HK-2 (cell line): ENCODE data around the gene AAMP.

Source experiments
- DNase-seq: peaks from one replicate; pipeline ENCODE4 v3.0.0-alpha.2; 2018; ENCODE audit not compliant: unreplicated experiment

AAMP gene

DNA sequence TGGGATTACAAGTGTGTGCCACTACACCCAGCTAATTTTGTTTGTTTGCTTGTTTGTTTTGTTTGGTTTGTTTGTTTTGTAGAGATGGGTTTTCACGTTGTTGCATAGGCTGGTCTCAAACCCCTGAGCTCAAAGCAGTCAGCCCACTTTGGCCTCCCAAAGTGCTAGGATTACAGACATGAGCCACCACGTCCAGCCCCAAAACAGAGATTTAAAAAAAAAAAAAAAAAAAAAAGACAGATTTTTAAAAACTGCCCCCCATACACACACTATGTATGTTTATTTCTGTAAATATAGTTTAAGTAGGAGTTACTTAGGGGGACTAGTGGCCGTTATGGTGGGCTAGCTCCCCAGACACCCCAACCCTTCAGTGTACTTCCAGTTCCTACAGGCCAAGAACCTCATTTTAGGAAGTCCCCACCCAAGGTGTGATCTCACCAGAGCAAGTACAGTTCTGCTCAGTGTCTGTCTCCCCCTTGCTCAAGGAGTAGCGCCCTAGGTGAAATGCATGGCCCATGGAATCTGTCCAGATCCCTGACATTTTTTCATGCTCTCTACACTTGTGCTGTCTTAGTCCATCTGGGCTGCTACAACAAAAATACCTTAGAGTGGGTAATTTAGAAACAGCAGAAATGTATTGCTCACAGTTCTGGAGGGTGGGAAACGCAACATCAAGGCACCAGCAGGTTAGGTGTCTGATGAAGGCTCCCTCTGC lies 23.9 kb upstream of the AAMP start:
- DNase-seq = no peak

DNA sequence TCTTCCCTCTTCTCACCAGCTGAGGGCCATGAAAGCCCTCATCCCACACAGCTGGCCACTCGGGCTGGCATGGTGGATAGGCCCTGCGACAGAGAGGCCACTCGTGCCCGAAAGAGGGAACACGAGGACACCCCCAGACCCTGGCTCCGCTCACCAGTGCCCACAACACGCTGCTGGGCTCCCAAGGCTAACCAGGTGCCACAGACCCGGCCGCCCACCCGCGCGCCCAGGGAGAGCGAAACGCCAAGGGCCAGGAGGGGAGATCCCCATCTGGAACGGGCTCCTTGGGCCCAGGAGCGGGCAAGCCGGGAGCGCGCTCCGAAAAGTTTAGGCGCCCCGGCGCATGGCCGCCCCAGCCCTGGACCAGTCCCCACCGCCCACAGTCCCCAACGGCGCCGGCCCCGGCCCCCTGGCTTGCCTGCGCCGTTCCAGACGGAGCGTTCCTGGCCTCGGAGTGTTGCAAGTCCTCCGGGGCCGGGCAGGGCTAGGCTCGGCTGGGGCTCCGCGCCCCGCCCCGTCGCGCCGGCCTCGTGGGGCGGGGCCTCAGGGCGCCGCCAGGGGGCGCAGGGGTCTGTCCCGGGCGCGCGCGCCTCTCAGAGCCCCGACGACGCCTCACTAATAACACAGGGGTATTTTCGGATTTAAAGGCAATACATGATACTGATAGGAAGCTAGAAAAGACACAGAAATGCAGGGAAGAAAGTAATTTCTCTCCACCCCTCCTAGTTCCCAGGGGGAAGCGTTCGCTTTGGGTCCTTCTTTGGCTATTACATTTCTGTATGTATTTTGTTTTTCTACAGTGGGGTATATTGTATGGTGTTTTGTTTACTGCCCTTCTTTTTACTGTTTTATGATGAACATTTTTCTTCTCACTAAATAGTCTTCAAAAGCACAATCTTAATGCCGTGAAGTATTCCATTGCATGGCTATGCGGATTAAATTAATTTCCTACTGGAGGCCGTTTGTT lies 22.4 kb upstream of the AAMP start, which contains the start of gene TMBIM1:
TMBIM1 (minus strand) TSS at position 456 of the 967 bp plus-strand sequence. CDS start 10,362 bp downstream, outside the sequence.
- peak; percentile 81 for DNase-seq

DNA sequence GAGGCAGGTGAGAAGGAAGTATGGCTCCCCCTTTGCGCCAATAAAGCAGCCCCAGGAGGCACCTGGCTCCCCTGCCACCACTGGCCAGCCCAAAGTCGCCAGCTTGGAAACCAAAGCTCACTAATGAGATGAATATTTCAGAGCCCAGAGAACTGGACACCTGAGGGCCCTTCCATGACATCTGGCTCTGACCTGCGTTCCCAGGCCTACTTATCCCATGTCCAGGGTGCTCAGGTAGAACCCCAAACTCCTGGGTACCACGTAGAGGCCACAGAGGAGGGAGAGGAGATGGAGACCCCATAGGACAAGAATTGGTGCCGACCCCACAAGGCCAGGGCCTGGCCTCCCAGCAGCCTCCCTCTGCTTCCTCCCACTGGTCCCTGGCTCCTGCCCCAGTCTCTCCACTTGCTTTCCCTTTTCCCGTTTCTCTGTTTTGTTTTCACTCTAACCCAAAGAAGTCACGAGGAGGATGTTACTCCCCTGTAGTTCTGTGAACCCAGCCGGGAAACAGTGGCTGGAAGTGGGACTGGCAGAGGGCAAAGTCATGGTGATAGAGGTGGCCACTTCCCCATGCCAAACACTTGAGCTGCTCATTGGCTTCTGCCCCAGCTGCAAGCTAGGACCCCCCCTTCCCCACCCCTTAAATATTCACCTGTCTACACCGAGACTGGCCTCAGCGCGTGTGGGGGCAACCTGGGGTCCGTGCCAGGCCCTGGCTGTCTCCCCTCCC lies 21.5 kb upstream of the AAMP start:
- no peak for DNase-seq

DNA sequence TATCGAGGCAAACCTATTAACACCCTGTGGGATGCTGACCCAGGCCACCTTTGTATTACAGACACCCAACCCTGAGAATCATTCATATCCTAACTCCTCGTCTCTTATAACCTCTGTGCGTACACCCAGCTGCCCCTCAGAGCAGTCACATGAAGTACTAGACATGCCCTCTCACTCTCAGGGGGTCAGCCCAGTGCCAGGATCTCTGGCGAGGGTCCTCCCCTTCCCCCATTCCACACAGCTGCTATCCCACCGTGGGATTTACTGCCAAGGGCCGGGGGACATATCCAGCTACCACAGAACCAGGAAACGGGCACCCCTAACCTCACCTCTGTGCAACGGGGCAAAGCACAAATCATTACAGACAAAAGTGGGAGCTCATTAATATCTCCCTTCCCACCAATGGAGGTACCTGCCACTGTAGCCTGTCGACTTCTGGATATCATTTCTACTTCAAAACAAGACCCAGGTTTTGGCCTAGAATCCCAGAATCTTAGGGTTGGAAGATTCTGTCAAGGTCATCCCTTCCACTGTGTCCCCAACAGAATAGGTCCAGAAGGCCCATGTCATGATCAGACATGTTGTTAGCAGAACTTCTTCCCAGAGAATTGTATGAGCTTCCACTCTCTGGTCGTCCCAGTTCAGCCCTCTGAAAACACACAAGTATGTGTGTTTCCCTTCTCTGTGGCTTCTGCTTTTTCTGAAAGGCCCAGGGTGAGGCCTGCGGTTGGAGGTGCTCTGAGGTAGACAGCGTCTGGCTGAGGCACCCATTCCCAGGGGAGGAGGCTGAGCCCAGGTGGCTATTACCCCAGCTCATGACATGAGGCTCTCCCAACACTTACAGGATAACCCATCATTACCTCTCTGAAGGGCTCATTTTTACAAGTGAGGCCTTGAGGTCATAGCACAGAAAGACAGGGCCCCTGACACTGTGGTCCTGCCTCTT lies 20.7 kb upstream of the AAMP start:
- no peak for DNase-seq

DNA sequence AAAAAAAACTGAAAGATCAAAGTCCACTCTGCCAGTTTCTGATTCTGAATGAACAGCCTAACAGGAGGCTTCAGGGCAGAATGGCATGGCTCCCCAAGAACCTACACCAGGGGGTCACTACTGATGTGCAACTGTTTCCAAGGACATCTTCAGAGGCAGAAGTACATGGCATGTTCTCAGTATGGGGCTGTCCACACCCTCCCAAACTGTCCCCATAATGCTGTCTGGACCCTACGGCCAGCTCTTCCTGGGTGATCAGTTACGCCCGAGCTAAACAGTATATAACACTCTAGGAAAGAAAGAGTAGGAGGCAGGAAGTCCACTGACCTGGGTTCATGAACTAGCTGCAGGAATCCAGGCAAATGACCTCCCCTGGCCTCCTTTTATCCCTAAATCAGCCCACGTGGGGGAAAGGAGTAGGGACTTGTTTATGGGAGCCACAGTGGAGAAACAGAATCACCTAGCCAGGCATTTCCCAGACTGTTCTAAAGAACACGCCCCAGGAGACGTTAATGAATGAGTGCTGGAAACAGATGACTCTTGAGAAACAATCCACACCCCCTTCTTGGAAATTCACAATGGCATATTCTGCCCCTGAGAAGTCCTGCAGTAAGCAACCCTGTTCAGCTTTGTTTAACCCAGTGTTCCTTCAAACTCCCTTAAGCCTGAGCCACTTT lies 19.8 kb upstream of the AAMP start:
- DNase-seq = no peak

DNA sequence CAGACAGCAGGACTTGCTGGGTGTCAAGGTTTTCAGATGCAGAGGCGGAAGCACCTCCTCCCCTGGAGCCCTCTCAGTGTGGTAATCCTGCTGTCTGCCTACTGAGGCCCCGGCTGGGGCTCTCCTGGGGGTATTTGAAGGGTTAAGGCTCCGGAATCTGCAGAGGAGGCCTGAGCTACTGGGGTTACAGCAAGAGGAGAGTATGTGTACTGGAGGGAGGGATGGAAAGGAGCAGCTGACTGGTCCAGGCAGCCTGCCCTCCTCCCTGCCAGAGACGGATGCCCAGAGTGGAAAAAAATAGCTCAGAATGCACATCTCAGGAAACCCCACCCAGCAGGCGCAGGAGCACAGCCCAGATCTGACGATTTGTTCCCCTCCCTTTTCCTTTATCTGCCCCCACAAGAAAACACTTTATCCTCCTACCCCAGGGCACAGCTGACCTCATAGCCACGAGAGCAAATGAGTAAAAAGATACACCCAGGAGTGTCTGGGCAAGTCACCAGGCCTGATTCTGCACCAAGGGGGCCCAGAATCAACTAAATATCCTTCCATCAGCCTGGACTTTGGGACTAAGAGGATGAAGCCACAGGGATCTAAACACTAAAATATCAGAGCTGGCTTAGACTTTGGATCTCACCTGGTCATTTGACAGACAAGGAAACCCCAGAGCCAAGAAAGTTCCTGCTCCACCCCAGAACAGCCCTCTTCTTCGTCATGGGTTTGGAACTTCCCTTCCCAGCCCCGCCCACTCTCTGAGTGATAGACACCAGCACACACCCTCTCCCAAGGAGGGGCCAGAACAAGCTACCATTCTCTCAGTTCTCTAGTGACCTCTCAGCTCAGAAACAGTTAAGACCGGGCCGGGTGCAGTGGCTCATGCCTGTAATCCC lies 16.9 kb upstream of the AAMP start:
- peak; percentile 86 for DNase-seq

DNA sequence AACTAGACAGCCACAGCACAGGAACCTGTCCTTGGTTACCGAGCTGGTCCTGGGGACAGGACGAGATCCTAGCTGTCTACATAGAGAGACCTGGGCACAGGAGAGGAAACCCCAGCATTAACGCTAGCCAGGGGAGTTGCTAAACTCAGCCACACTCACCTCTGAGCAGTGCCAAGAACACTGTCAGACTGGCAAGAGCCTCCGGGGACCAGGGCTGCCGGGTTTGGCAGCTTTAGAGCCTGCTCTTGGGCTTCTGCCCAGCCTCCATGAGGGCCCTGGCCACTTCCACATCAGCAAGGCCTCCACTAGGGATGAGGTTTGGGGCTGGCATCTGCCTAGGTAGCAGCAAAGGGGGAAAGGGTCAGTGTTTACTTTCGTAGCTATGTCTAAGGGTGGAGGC lies 15.7 kb upstream of the AAMP start:
- no peak for DNase-seq

DNA sequence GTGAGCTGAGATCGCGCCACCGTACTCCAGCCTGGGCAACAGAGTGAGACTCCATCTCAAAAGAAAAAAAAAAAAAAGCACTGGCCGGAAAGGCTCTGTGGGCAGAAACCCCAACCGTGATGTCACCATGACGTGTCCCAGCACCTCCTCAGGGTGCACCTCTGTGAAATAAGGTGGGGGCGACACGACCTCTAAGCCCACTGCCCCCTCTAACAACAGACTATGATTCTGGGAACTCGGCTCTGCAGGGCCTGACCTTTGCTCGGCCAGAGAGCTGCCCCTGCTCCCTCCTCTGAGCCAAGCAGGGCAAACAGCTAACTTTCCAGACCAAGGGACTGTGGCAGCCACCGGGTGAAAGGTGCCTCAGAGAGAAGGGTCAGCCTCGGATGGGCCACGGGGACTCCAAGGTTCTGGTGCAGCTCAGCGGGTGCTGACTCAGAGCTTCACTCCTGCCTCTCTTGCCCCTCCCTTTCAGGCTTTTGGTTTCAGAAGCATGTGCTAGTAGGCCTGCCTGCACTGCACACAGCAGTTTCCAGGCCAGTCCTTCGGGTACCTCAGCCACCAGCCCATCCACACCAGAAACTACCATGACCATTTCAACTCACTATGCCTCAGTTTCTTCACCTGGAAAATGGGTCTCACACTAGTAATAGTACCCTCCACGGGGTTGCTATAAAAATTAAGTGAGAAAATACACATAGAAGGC lies 14.3 kb upstream of the AAMP start:
- peak; percentile 74 for DNase-seq

DNA sequence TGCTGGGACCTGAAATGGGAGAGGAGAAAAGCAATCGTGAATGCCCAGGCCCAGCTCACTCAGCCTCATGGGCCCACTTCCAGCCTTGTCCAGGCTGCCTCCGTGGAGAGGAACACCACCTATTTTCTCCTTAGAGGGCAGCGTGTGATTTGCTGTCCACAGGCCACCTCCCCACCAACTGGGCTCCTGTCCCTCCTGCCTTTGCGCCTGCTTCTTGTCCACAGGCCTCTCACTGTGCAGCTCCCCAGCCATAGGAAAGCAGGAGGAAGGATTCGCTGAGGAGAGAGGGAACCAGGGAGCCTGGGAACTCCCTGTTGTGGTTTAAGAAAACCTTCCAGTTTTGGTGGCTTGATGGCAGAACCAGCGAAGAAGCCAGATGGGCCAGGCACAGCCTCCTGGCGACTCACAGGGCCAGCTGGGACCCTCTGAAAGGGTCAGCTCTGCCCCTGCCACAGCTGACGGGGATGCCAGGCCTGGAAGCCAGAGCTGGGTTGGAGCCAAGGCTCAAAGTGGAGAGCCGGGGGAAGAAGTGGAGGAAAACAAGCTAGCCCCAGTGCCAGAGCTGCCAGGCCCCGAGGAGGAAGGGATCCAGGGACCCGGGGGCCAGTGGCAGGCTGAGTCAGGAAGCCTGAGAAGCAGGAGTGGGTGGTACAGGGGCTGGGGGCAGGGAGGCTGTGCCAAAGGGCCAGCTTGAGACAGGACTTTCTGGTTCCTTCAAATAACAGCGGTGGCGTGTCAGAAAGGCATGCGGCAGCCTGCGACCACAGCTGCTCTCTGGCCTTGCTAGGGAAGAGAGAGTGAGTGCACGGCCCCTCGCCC lies 12.4 kb upstream of the AAMP start:
- peak; percentile 77 for DNase-seq

DNA sequence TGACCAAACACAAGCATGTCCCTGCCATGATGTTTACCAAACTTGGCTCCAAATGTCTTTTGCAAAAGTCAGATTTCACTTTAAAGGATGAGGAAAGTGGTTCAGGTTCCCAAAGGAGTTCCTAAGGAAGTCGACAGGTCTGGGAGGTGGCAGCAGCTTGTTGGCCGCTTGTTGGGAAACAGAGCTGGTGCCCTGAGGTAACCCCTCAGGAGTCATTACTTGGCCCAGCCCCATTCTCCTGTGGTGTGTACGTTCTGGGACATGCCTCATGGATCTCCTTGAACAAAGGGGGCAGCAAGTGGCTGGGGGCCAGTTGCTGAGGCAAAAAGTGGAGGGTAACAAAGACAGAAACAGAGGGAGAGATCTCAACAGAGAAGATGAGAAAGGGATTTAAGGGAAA lies 11.5 kb upstream of the AAMP start:
- DNase-seq = no peak

DNA sequence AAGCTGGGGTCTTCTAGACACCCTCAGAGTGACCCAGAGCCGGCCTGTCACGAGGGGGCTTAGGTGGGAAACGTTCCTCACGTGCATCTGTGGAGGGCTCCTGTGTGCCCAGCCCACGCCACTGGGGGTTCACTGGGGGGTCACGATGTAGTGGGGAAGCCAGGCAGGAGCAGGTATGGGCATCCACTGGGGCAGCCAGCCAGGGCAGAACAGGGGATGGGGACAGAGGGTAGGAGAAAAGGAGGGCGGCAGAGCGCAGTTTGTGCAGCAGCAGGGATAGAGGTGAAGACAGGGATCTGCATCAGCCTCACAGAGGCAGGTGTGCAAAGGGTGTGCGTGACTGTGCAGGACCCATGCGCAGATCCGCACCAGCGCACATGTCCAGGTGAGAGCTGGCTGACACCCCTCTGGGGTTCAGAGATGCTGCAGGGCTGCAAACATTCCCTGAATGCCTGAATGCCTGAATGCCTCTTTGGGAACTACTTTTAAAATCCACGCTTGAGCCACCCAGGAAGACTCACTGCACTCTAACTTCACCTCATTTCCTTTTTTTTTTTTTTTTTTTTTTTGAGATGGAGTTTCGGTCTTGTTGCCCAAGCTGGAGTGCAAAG lies 10.4 kb upstream of the AAMP start:
- DNase-seq = no peak

DNA sequence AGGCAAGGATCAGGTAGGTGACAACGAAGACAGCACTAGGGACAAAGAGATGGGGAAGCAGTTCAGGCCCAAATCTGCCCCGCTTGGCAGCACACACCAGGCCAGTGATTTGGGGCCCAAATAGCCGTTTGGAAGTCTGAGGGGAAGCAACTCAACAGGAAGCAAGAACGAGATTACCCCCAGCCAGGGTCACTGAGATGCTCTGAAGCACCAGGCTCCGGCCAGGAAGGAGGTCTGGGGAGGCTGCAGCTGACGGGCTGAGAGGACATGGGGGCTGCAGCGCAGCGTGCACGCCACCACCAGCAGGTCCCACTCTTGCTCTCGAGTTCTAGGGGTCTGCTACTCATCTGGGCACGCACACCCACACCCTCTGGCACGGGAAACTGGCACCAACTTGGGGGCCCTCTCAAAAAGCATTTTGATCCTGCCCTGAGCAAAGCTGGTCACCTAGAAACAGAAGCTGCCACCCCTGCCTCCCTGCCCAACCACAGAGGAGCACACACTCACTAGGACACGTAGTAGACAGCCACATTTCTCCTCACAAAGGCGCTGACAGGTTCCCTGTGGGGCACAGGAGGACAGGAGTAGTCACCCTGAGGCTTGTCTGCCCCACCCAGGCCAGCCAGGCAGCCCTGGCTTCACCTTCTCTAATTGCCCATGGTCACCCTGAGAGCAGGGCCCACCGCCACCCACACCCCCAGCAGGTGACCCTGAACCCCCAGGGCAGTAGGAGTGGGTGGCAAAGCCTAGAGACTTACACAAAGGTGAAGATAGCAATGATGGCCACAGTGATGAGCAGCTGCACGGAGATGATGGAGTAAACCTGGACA lies 8.8 kb upstream of the AAMP start:
- DNase-seq = no peak

DNA sequence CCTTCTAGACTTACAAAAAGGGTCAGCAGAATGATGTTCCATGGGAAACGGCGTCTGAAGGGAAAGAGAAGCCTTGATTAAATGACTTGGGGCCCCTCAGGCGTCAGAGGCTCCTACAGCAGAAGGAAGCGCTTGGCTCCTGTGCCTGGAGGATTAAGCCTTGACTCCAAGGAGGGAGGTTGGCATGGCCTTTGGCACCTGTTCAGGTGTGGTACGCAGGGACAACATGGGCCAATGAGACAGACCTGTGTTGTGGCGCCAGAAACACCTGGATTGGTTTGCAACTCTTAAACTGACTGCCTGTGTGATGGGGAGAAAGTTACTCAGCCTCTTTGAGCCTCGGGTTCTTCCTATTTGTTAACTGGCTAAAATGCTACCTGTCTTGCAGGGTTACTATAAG lies 8.0 kb upstream of the AAMP start:
- DNase-seq = no peak

DNA sequence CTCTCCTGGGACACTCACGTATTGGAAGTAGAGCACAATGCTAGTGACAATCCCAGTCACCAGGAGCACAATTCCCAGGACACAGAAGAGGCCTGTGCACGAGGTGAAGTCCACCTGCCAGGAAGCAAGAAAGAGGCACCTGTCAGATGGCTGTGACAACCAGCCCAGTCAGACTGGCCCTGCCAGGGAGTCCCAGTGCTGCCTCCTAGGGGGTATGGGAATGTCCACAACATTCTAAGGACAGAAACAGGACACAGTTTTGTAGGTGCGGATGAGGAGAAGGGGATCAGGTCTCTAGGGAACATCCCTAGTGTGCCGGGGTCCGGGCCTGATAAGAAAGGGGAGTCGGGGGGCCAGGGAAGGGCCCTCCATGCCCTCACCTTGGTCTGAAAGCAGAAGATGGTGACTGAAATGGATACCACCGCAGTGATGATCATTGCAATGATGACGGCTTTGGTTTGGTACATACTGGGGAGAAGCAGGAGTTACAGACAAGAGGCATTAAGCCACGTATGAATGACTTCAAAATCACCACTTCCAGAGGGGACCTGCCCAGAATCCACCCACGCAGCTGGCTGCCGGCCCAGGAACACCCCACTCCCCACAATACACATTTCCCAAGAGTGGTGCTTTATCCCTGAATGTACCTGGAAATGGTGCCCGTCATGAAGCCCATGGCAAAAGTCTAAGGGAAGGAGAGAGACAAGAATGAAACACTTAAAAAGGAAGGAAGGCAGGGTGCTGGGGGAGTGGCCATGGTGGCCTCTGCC lies 7.2 kb upstream of the AAMP start:
- no peak for DNase-seq

DNA sequence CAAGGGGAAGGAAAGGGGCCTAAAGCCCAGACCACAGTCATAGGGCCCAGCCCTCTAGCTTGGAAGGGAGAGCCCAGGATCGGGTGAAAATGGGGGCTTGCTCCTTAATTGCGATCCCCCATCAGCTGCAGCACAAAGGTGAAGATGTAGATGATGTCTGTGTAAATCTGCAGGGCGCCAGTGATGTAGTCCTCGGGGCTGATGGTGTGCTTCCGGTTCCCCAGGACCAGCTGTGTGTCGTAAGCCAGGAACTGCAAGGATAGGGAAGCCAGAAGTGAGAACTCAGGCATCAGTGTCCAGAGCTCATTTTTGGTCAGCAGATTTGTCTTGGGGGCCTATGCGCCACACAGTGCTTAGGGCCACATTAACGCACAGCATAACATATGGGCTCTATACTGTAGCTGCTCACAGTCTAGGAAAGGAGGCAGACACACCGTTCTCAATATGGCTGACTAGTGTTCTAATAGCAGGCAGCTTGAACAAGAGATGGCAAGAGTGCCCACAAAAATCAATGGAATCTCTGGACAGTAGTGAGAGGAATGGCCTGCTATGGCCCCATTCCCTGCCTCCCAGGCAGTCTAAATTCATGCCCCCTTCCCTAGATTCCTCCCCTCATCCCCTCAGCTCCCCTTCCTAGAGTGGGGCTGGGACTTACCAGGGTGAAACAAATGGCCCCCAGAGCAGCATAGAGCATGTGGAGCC lies 5.6 kb upstream of the AAMP start:
- no peak for DNase-seq
